ENCODE results near the gene HEPHL1. TPM values are rescaled to one million over a fixed set of nuclear protein-coding genes. Genes with fewer than 3 reads are reported as not detected.
"Not testable (repeated sequence)": the region's sequence is repeated elsewhere in the genome, so short reads cannot be mapped to it uniquely, and the experiment has no call there.

Gene HEPHL1, protein sequence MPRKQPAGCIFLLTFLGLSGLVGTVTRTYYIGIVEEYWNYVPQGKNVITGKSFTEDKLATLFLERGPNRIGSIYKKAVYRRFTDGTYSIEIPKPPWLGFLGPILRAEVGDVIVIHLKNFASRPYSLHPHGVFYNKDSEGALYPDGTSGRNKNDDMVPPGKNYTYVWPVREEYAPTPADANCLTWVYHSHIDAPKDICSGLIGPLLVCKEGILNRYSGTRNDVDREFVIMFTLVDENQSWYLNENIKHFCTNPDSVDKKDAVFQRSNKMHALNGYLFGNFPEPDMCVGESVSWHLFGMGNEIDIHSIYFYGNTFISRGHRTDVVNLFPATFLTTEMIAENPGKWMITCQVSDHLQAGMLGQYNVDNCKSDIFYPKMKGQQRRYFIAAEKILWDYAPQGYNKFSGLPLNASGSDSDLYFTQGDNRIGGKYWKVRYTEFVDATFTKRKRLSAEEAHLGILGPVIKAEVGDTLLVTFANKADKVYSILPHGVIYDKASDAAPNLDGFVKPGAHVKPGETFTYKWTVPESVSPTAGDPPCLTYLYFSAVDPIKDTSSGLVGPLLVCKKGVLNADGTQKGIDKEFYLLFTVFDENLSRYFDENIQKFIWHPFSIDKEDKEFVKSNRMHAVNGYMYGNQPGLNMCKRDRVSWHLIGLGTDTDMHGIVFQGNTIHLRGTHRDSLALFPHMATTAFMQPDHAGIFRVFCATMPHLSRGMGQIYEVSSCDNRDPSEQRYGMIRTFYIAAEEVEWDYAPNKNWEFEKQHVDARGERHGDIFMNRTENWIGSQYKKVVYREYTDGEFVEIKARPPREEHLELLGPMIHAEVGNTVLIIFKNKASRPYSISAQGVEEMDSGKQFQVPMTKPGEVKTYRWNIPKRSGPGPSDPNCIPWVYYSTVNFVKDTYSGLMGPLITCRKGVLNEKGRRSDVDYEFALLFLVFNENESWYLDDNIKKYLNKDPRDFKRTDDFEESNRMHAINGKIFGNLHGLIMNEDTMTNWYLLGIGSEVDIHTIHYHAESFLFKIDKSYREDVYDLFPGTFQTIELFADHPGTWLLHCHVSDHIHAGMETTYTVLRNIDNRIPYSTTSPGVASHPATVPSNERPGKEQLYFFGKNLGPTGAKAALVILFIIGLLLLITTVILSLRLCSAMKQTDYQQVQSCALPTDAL
- not detected in 2 replicates for total RNA-seq

DNA sequence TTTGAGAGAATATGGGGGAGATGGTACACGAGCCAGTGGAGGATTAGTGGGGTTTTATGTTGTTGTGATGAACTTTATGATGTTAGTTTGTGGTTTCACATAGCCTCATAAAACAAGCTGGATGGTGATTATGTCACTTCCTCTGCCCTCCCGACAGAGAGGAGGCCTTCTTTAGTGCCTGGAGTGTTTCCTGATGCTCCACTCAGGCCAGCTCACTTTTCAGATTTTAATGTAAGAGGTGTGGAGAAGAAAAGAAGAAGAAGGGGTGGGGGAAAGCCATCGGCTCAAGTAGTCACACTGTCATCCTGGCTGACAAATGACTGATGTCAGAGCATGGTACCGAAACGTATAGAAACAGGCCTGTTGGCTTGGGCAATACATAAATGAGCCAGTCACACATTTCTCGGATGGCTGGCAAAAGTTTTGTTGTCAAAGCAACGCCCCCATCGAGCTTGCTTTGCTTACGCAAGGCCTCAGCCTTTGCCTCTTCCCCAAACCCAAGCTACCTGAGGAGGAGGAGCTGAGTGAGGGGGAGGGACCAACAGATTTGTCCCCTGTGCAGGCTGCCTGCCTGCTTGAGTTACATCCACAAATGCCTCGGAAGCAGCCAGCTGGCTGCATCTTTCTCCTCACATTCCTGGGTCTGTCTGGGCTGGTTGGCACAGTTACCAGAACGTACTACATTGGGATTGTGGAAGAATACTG is at the start of gene HEPHL1:
Gene HEPHL1 (plus strand): TSS at position 578 of the 705 bp plus-strand sequence. CDS start 15 bp downstream, at position 593.
- DNase-seq (ENCODE audit: low read depth in 2 of 2): no peak

DNA sequence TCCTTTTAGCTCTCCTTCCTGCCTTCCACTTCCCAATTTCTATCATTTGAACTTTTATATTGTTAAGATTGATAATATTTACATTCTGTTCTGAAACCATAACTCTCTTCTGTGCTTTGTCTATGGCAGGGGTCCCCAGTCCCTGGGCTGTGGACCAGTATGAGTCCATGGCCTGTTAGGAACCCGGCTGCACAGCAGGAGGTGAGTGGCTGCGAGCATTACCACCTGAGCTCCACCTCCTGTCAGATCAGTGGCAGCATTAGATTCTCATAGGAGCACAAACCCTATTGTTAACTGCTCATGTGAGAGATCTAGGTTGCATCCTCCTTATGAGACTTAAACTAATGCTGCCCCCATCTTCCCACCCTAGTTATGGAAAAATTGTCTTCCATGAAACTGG is 48.4 kb upstream of the HEPHL1 start:
- DNase-seq (ENCODE audit: low read depth in 2 of 2): no peak

- DNase-seq (ENCODE audit: low read depth in 2 of 2): not testable (repeated sequence)
Measured at GRCh38 chr11:93973322-93974051, 47.7 kb upstream of the HEPHL1 start.

- DNase-seq (ENCODE audit: low read depth in 2 of 2): no peak
Measured at GRCh38 chr11:93974759-93975158, 46.4 kb upstream of the HEPHL1 start.

DNA sequence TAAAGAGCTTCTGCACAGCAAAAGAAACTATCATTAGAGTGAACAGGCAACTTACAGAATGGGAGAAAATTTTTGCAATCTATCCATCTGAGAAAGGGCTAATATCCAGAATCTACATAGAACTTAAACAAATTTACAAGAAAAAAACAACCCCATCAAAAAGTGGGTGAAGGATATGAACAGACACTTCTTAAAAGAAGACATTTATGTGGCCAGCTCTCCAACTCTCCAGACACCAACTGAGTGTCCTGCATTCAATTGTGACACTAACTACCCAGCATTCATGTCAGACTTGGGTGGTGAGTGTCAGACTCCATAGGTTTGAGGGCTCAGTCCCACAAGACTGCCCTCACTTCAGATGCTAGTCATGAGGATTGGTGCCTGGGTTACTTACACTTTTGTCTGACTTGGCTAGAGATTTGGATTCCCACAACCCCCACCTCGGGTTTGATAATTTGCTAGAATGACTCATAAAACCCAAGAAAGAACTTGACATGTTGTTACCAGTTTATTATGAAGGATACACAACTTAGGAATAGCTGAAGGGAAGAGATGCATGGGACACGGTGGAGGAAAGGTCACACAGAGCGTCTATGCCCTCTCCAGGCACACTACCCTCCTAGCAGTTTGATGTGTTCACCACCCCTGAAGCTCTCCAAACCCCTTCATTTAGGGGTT is 44.4 kb upstream of the HEPHL1 start:
- not testable (repeated sequence) for DNase-seq (ENCODE audit: low read depth in 2 of 2)

GRCh38 chr11:93983542-93984195 is 37.5 kb upstream of the HEPHL1 start:
- DNase-seq (ENCODE audit: low read depth in 2 of 2): no peak

DNA sequence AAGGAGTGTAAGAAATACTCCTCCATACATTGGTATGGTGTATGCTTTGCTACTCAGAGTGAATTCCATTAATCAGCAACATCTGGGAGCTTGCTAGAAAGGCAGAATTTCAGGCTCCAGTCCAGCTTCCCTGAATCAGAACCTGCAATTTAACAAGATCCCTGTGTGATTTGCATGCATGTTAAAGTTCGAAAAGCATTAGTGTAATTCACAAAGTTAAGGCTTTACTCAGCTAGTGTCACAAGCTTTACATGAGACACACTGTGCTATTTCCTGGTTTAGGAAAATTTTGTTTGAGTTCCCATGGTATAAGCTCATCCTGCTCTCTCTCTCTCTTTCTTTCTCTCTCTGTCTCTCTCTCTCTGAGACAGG is 37.0 kb upstream of the HEPHL1 start:
- no peak for DNase-seq (ENCODE audit: low read depth in 2 of 2)

DNA sequence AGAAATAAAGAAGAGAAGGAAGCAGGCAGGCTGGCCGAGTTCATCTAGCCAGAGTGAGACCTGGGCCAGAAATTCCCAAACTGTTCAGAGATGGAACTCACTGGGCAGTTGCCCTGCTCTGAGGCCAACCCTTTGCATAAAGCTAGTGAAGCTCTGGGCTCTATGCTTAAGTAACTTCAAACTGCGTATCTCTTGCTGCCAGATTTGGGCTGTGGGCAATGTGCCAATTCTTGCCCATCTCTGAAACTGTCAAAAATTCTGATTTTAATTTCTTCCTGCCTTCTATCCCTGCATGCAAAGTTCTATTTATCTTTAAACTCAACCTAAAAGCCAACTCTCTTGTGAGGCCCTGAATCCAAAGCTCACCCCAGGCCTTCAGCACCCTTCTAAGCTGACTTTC is 36.2 kb upstream of the HEPHL1 start:
- DNase-seq (ENCODE audit: low read depth in 2 of 2): no peak

DNA sequence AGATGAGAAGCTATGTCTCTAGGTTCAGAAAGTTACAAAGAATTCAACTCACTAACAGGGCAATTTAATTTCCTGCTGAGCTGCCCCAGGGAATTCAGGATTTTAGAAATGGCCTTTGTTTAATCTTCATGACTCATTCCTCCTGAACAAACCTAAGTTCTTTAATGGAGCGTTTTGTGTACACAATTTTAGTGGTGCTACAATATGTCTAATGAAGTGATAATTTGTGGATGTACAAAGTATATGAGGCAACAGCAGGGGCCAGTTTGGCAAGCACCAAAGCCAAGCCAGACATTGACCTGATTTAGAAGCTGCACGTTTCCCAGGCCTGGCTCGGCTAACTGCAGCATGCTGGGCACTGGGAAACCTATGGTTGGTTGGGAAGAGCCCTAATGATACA is 34.4 kb upstream of the HEPHL1 start:
- no peak for DNase-seq (ENCODE audit: low read depth in 2 of 2)

- no peak for DNase-seq (ENCODE audit: low read depth in 2 of 2)
Measured at GRCh38 chr11:93988455-93988854, 32.7 kb upstream of the HEPHL1 start.

DNA sequence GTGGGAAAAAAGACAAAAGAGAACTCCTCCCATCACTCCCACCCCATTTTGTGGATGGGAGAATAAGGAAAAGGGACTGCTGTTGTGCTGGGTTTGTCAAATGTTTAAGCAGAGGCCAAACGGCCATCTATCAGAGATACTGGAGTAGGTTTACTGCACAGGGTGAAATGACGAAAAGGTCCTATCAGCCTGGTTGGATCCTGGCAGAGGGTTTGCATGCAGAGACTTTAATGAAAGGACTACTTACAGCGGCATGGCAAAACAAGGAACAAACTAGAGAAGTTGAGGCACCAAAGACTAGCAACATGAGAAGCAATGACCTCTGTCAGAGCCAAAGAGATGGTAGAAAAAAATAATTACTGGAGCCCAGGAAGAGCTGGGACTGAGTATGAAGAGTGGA is 32.2 kb upstream of the HEPHL1 start:
- no peak for DNase-seq (ENCODE audit: low read depth in 2 of 2)

GRCh38 chr11:93993747-93994146 is 27.4 kb upstream of the HEPHL1 start:
- DNase-seq (ENCODE audit: low read depth in 2 of 2): no peak

DNA sequence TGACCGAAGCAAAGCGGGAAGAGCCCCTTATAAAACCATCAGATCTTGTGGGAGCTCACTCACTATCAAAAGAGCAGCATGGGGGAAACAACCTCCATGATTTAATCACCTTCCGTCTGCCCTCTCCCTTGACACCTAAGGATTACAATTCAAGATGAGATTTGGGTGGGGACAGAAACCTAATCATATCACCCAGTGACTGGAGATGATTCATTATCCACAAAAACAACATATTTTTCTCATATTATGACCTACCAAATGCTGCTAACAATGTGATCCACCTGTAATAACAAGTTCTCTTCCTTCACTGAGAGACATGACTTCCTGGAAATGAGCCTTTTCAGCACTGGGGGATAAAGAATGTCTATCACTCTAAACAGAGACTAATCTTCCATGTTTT is 23.4 kb upstream of the HEPHL1 start:
- no peak for DNase-seq (ENCODE audit: low read depth in 2 of 2)

DNA sequence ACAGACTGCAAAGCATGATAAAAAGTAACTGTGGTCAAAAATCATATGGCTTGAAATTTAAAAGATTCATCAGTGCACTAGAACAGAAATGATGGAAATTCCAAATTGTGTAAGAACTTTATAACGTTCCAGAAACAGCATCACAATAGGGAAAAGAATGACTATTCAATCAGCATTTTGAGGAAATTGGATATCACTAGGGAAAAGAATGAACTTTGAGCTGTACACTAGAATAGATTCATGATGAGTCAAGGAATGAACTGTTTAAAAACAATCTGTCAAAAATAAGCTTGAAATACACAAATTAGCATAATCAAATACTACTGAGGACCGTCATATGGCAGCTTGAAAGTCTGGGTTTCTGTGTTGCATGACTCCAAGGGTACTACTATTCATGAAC is 20.5 kb upstream of the HEPHL1 start:
- DNase-seq (ENCODE audit: low read depth in 2 of 2): no peak

DNA sequence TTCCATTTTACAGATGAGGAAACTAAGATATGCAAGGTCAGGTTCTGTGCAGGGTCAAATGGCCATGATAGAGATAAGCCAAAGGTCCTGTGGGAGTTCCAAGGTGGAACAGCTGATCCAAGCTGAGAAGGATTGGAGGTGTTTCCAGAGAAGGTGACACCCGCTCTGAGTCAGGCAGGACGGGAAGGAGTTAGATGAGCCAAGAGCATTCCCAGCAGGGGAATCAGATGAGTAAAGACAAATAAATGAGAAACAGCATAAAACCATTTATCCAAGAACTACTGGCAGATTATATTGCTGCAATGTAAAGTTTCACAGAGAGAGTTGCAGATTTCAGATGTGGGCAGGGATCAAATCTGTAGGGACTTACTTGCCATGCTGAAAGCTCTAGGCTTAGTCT is 18.9 kb upstream of the HEPHL1 start:
- DNase-seq (ENCODE audit: low read depth in 2 of 2): no peak

DNA sequence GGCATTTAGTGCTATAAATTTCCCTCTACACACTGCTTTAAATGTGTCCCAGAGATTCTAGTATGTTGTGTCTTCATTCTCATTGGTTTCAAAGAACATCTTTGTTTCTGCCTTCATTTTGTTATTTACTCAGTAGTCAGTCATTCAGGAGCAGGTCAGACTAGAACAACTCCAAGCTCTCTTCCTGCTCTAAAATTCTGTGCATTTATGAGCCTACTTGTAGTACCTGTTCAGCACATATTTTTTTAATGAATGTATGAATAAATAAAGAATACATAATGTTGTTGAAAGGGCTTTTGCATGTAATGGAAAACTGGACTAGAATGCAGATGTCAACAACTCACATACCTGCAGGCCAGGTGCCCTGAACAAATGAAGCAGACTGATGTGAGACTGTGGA is 13.7 kb upstream of the HEPHL1 start:
- DNase-seq (ENCODE audit: low read depth in 2 of 2): no peak

DNA sequence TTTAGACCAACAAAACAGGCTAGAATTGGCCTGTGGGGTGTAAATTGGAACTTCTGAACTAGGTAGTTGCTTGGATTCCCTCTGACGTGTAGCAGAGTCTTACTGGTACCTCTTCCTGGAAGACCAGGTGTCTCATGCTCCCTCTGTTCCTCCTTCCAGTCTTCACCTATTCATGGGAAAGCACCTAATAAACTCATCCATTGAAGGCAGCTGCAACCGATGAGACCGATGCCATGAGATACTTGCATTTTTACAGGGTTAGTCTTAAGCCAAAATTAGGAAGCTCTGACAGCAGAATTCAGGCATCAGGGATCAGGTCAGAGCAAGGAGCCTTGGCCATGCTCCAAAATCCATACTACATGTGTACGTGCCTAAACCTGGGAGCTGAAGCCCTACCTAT is 13.2 kb upstream of the HEPHL1 start:
- no peak for DNase-seq (ENCODE audit: low read depth in 2 of 2)

DNA sequence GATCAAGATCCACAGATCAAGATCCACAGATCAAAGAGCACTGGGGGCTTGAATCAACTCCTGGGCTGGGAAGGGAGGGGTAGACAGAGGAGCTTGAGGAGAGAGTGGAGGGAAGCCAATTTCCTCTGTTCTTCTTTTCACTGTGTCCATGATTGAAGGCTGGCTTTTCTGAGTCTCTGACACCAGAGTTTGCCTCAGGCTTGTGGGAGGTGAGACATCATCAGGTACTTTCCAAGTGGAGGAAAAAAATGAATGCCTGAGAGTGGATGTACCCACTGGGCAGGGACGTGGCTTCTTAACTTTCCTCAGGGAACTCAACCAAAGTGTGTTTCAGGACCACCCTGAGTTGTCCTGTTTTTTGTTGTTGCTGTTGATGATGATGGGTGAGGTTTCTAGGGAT is 11.0 kb upstream of the HEPHL1 start:
- DNase-seq (ENCODE audit: low read depth in 2 of 2): no peak

- DNase-seq (ENCODE audit: low read depth in 2 of 2): no peak
Measured at GRCh38 chr11:94011478-94011877, 9.7 kb upstream of the HEPHL1 start.

GRCh38 chr11:94017446-94017845 is 3.7 kb upstream of the HEPHL1 start:
- DNase-seq (ENCODE audit: low read depth in 2 of 2): no peak

Data from lung microvascular endothelial cell (primary cell).